ENCODE data around the gene PRIM1.

The PRIM1 gene

DNA sequence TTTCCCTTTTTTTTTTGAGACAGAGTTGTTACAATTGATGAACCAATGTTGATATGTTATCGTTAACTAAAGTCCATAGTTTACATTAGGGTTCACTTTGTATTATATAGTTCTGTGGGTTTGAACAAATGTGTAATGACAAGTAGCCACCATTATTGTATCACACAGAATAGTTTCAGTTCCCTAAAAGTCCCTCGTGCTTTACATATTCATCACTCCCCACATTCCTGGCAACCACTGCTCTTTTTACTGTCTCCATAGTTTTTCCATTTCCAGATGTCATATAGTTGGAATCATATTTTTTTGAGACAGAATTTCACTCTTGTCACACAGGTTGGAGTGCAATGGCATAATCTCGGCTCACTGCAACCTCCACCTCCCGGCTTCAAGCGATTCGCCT lies 23.5 kb upstream of the PRIM1 start:
- DNase-seq = no peak
- Histone ChIP-seq H3K9me3 (no peaks in the 10 kb centered on the region), H3K36me3 (no peaks in the 10 kb centered on the region), H3K4me3 (ENCODE audit: low read depth, low read length) (no peak overlapping the region), H3K4me1 (no peaks in the 10 kb centered on the region), H3K27me3 (no peaks in the 10 kb centered on the region)
- TF ChIP-seq, protein P1, sequence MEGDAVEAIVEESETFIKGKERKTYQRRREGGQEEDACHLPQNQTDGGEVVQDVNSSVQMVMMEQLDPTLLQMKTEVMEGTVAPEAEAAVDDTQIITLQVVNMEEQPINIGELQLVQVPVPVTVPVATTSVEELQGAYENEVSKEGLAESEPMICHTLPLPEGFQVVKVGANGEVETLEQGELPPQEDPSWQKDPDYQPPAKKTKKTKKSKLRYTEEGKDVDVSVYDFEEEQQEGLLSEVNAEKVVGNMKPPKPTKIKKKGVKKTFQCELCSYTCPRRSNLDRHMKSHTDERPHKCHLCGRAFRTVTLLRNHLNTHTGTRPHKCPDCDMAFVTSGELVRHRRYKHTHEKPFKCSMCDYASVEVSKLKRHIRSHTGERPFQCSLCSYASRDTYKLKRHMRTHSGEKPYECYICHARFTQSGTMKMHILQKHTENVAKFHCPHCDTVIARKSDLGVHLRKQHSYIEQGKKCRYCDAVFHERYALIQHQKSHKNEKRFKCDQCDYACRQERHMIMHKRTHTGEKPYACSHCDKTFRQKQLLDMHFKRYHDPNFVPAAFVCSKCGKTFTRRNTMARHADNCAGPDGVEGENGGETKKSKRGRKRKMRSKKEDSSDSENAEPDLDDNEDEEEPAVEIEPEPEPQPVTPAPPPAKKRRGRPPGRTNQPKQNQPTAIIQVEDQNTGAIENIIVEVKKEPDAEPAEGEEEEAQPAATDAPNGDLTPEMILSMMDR (IDR thresholded peaks at IDR 0.05; ENCODE audit: low read depth, low read length) = no peak

DNA sequence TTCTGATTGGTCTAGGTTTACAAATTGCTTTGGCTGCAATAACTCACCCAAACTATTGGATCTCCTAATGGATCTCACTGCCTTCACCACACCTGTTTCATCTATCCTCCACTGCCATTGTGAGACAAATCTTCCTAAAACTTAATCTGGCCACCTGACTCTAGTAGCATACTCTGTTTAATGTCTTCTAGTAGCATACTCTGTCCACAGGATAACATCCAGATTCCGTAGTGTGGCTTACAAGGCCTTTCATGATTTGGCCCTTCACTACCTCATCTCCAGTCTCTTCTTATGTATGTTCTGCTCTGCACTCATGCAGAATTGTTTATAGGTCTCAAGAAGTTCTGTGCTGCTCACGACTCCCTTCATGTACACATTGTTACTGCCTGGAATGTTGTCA lies 21.0 kb upstream of the PRIM1 start:
- DNase-seq = no peak
- Histone ChIP-seq H3K36me3 (no peaks in the 10 kb centered on the region), H3K9me3 (no peaks in the 10 kb centered on the region), H3K4me1 (no peaks in the 10 kb centered on the region), H3K27me3 (no peaks in the 10 kb centered on the region), H3K4me3 (ENCODE audit: low read depth, low read length) (no peak overlapping the region)
- TF ChIP-seq, protein P1 (IDR thresholded peaks at IDR 0.05; ENCODE audit: low read depth, low read length) = no peak

DNA sequence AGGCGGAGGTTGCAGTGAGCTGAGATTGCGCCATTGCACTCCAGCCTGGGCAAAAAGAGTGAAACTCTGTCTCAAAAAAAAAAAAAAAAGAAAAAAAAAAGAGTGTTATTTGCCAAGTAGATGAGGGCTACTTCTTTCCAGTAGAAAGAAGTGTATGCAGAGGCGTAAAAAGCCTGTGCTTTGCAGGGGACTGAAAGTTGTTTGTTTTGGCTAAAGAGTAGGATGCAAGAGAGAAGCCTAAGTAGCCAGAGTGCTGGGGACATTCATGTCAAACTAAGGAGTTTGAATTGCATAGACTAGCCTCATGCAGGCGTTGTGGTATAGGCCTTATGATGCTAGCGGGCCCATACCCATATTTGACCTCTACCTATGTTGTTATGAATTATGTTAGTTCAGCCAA lies 20.5 kb upstream of the PRIM1 start:
- Histone ChIP-seq H3K4me3 (ENCODE audit: low read depth, low read length) (no peak overlapping the region), H3K27me3 (no peaks in the 10 kb centered on the region), H3K9me3 (no peaks in the 10 kb centered on the region), H3K36me3 (no peaks in the 10 kb centered on the region), H3K4me1 (no peaks in the 10 kb centered on the region)
- TF ChIP-seq, protein P1 (IDR thresholded peaks at IDR 0.05; ENCODE audit: low read depth, low read length) = no peak
- no peak for DNase-seq

DNA sequence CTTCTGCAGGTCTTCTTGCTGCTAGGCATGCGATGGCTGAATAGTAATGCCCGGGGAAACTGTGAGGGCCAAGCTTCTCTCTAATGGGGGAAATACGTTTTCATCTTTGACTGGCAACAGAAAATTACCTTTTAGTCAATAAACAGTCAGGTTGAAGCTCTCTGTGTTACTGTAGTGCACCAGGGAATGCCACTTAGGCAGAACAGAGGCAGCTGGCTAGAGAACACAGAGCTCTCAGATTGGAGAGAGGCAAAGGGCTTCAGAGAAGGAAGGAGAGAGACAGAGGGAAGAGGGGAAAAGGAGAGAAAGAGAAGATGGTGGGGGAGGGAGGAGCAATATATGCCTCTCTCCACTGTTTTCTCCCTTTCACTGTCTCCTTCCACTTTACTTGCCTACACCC lies 17.7 kb upstream of the PRIM1 start:
- TF ChIP-seq, protein P1 (IDR thresholded peaks at IDR 0.05; ENCODE audit: low read depth, low read length) = no peak
- no peaks in the 10 kb centered on the region for H3K27me3 ChIP-seq

DNA sequence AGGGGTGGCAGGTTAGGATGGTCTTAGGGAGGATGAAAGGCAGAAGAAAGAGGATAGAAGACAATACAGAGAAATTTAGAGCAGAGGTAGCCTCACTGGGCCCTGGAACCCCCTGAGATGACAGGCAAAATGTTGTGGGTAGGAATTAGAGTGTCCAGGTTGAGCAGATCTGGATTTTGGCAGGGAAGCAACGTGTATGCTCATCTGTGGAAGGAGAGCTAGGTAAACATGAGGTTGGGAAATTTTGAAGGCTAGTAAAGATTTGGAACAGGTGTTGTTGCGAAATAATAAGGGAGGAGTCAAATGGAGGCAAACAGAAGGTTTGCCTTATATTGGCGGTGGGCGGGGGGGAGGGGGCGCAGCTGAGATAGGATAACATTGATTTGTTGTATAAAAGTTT lies 16.3 kb upstream of the PRIM1 start:
- Histone ChIP-seq H3K4me3 (ENCODE audit: low read depth, low read length) (no peak overlapping the region), H3K9me3 (no peaks in the 10 kb centered on the region), H3K36me3 (no peaks in the 10 kb centered on the region), H3K27me3 (no peaks in the 10 kb centered on the region), H3K4me1 (no peaks in the 10 kb centered on the region)
- TF ChIP-seq, protein P1 (IDR thresholded peaks at IDR 0.05; ENCODE audit: low read depth, low read length) = no peak
- no peak for DNase-seq

More for the DNA sequence above, 17.7 kb upstream of the PRIM1 start:
- no peak for DNase-seq
- Histone ChIP-seq H3K36me3 (no peaks in the 10 kb centered on the region), H3K4me1 (no peaks in the 10 kb centered on the region), H3K4me3 (ENCODE audit: low read depth, low read length) (no peak overlapping the region), H3K9me3 (no peaks in the 10 kb centered on the region)

DNA sequence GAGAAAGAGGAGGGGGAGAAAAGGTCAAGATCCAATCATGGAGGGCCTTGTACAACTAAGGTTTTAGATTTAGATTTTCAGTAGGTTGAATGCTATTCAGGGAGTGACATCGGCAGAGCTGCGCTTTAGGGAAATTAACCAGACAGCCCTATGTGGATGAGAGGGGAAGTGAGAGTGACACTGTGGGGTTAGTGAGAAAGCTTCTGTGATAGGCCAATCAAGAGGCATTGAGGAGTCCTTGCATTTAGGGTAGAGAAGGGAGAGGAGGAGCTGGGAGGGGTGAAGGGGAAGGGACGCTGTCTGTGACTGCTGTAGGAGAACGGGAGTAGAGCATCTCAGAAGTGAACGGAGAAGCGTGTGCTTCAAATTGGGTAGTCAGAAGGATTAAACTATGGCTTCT lies 14.4 kb upstream of the PRIM1 start:
- TF ChIP-seq, protein P1 (IDR thresholded peaks at IDR 0.05; ENCODE audit: low read depth, low read length) = no peak
- no peak overlapping the region for H3K4me3 ChIP-seq (ENCODE audit: low read depth, low read length)
- H3K36me3 ChIP-seq = no peaks in the 10 kb centered on the region
- H3K4me1 ChIP-seq = no peaks in the 10 kb centered on the region
- DNase-seq = no peak
- no peaks in the 10 kb centered on the region for H3K9me3 ChIP-seq
- no peaks in the 10 kb centered on the region for H3K27me3 ChIP-seq

Data from BE2C (cell line).